ENCODE data around the gene POSTN.

The POSTN gene

DNA sequence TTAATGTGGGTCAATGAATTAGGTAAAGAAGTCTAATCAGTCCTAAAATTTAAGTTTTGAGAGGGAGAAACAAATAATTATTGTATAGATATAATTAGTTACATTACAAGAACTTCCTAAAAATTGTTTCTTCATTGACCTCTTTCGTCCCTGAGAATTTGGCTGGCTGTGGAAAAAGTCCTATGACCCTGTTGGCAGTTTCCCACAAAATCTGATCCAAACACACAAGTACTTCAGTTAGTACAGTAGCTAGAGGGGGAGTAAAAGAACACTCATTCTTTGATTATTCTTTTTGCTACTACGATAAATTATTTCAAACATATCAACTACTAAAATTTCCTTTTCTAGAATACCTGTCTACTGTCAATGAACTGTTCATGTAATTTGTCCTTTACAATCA lies 11.3 kb downstream of the POSTN start:
- Histone ChIP-seq H3K79me2 (ENCODE audit: insufficient read depth, low read length) (no peaks in the 10 kb centered on the region), H2AFZ (ENCODE audit: low read depth, low read length, severe bottlenecking) (no peak overlapping the region), H3K9ac (ENCODE audit: low read length) (no peak overlapping the region), H4K20me1 (ENCODE audit: low read depth, low read length) (no peaks in the 10 kb centered on the region), H3K27me3 (ENCODE audit: low read length) (no peaks in the 10 kb centered on the region), H3K4me2 (ENCODE audit: low read depth, low read length, poor library complexity, severe bottlenecking) (no peak overlapping the region), H3K9me2 (replicated peaks; ENCODE audit: insufficient read depth, low read length) (no peaks in the 10 kb centered on the region), H3K36me3 (ENCODE audit: low read length) (no peaks in the 10 kb centered on the region), H3K4me3 (ENCODE audit: insufficient read depth, low read length, poor library complexity, severe bottlenecking) (no peak overlapping the region), H3F3A (ENCODE audit: insufficient read depth) (no peaks in the 10 kb centered on the region), H3K27ac (ENCODE audit: low read depth, low read length) (no peak overlapping the region), H3K9me3 (ENCODE audit: insufficient read depth, low read length) (no peaks in the 10 kb centered on the region)
- TF ChIP-seq CTCF (IDR thresholded peaks at IDR 0.05; ENCODE audit: insufficient read depth, low read length, poor library complexity, severe bottlenecking) (no peak), EZH2phosphoT487 (conservative IDR thresholded peaks at IDR 0.05; ENCODE audit: low read length) (no peak)

- H2AFZ ChIP-seq (ENCODE audit: low read depth, low read length, severe bottlenecking), result no peak overlapping the region
- no peaks in the 10 kb centered on the region for H3K36me3 ChIP-seq (ENCODE audit: low read length)
- no peak overlapping the region for H3K27ac ChIP-seq (ENCODE audit: low read depth, low read length)
- no peak overlapping the region for H3K4me2 ChIP-seq (ENCODE audit: low read depth, low read length, poor library complexity, severe bottlenecking)
- no peak overlapping the region for H3K9ac ChIP-seq (ENCODE audit: low read length)
- TF ChIP-seq CTCF (IDR thresholded peaks at IDR 0.05; ENCODE audit: insufficient read depth, low read length, poor library complexity, severe bottlenecking) (no peak), EZH2phosphoT487 (conservative IDR thresholded peaks at IDR 0.05; ENCODE audit: low read length) (no peak)
- H3K9me2 ChIP-seq (replicated peaks; ENCODE audit: insufficient read depth, low read length), result no peaks in the 10 kb centered on the region
- H3K9me3 ChIP-seq (ENCODE audit: insufficient read depth, low read length), result no peaks in the 10 kb centered on the region
- H3K27me3 ChIP-seq (ENCODE audit: low read length), result no peaks in the 10 kb centered on the region
- no peak overlapping the region for H3K4me3 ChIP-seq (ENCODE audit: insufficient read depth, low read length, poor library complexity, severe bottlenecking)
- no peaks in the 10 kb centered on the region for H4K20me1 ChIP-seq (ENCODE audit: low read depth, low read length)
- no peaks in the 10 kb centered on the region for H3F3A ChIP-seq (ENCODE audit: insufficient read depth)
- H3K79me2 ChIP-seq (ENCODE audit: insufficient read depth, low read length), result no peaks in the 10 kb centered on the region
Measured at GRCh38 chr13:37586164-37586563, 12.4 kb downstream of the POSTN start.

GRCh38 chr13:37585541-37585940 lies 13.0 kb downstream of the POSTN start:
- Histone ChIP-seq H4K20me1 (ENCODE audit: low read depth, low read length) (no peaks in the 10 kb centered on the region), H3K4me2 (ENCODE audit: low read depth, low read length, poor library complexity, severe bottlenecking) (no peak overlapping the region), H3K27ac (ENCODE audit: low read depth, low read length) (no peak overlapping the region), H3K36me3 (ENCODE audit: low read length) (no peaks in the 10 kb centered on the region), H3K79me2 (ENCODE audit: insufficient read depth, low read length) (no peaks in the 10 kb centered on the region), H3K9me3 (ENCODE audit: insufficient read depth, low read length) (no peaks in the 10 kb centered on the region), H3K9ac (ENCODE audit: low read length) (no peak overlapping the region), H3K9me2 (replicated peaks; ENCODE audit: insufficient read depth, low read length) (no peaks in the 10 kb centered on the region), H2AFZ (ENCODE audit: low read depth, low read length, severe bottlenecking) (no peak overlapping the region), H3K4me3 (ENCODE audit: insufficient read depth, low read length, poor library complexity, severe bottlenecking) (no peak overlapping the region), H3F3A (ENCODE audit: insufficient read depth) (no peaks in the 10 kb centered on the region), H3K27me3 (ENCODE audit: low read length) (no peaks in the 10 kb centered on the region)
- TF ChIP-seq CTCF (IDR thresholded peaks at IDR 0.05; ENCODE audit: insufficient read depth, low read length, poor library complexity, severe bottlenecking) (no peak), EZH2phosphoT487 (conservative IDR thresholded peaks at IDR 0.05; ENCODE audit: low read length) (no peak)

GRCh38 chr13:37576601-37577000 lies 22.0 kb downstream of the POSTN start:
- Histone ChIP-seq H2AFZ (ENCODE audit: low read depth, low read length, severe bottlenecking) (no peak overlapping the region), H3K9ac (ENCODE audit: low read length) (no peak overlapping the region), H3K36me3 (ENCODE audit: low read length) (no peaks in the 10 kb centered on the region), H3K9me2 (replicated peaks; ENCODE audit: insufficient read depth, low read length) (no peaks in the 10 kb centered on the region), H3K9me3 (ENCODE audit: insufficient read depth, low read length) (no peaks in the 10 kb centered on the region), H3K27ac (ENCODE audit: low read depth, low read length) (no peak overlapping the region), H3K27me3 (ENCODE audit: low read length) (no peaks in the 10 kb centered on the region), H3K4me3 (ENCODE audit: insufficient read depth, low read length, poor library complexity, severe bottlenecking) (no peak overlapping the region), H3K79me2 (ENCODE audit: insufficient read depth, low read length) (no peaks in the 10 kb centered on the region), H4K20me1 (ENCODE audit: low read depth, low read length) (no peaks in the 10 kb centered on the region), H3K4me2 (ENCODE audit: low read depth, low read length, poor library complexity, severe bottlenecking) (no peak overlapping the region), H3F3A (ENCODE audit: insufficient read depth) (no peaks in the 10 kb centered on the region)
- TF ChIP-seq EZH2phosphoT487 (conservative IDR thresholded peaks at IDR 0.05; ENCODE audit: low read length), result no peak
- no peak for TF ChIP-seq CTCF (IDR thresholded peaks at IDR 0.05; ENCODE audit: insufficient read depth, low read length, poor library complexity, severe bottlenecking)
